ENCODE data around the gene UBE2H.

DNA sequence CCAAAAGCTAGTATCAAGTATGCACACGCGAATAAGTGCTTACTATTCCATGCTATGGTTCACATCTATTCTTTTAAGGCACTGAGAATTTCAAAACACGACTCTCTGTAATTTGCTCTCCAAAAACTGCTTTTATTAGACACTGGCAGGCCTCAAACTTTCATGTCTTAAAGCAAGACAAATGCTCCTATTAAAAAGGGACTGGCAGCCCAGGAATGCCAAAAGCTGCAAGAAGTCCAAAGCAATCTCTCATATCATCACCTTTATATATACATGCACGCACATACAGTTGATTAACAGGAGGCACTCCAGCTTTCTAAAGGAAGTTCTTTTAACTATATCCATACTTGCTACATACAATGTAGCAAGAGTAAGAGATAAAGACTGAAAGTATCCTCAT is 34.8 kb downstream of the UBE2H start:
- TF ChIP-seq CTCF (IDR thresholded peaks at IDR 0.05): no peak
- TF ChIP-seq POLR2A (IDR thresholded peaks at IDR 0.05): no peak

Data from stomach (tissue), 4 donors.